ENCODE results near the gene NF2. TPM values are rescaled to one million over a fixed set of nuclear protein-coding genes. Genes with fewer than 3 reads are reported as not detected.

The NF2 gene
- total RNA-seq, 1 donor from 2014 or later: 37.3 TPM

GRCh38 chr22:29706486-29706885, 103.1 kb downstream of the NF2 start:
- no peak for TF ChIP-seq CTCF (IDR thresholded peaks at IDR 0.05)
- no peak for DNase-seq (ENCODE audit: low spot score in 2 of 2)
- Histone ChIP-seq H3K36me3 (no peaks in the 10 kb centered on the region), H3K9me3 (no peaks in the 10 kb centered on the region), H3K27me3 (no peaks in the 10 kb centered on the region), H3K27ac (no peak overlapping the region), H3K4me1 (peaks cover 0 to 7% of the 10 kb centered on the region in 2 donors), H3K4me3 (no peak overlapping the region)
- intact Hi-C loops (cut with DNase I): no loop called here

GRCh38 chr22:29707010-29707409, 103.6 kb downstream of the NF2 start:
- intact Hi-C loops (cut with DNase I): no loop called here
- peaks cover 0 to 7% of the 10 kb centered on the region in 2 donors for H3K4me1 ChIP-seq

GRCh38 chr22:29707471-29707870, 104.0 kb downstream of the NF2 start:
- Histone ChIP-seq H3K27ac (no peak overlapping the region), H3K4me3 (no peak overlapping the region), H3K36me3 (no peaks in the 10 kb centered on the region), H3K4me1 (peaks cover 0 to 7% of the 10 kb centered on the region in 2 donors), H3K9me3 (no peaks in the 10 kb centered on the region), H3K27me3 (no peaks in the 10 kb centered on the region)
- intact Hi-C loops (cut with DNase I): no loop called here
- TF ChIP-seq CTCF (IDR thresholded peaks at IDR 0.05): no peak
- no peak for DNase-seq (ENCODE audit: low spot score in 2 of 2)

More at GRCh38 chr22:29707010-29707409, 103.6 kb downstream of the NF2 start:
- Histone ChIP-seq H3K27me3 (no peaks in the 10 kb centered on the region), H3K27ac (no peak overlapping the region), H3K4me3 (no peak overlapping the region), H3K36me3 (no peaks in the 10 kb centered on the region), H3K9me3 (no peaks in the 10 kb centered on the region)
- DNase-seq (ENCODE audit: low spot score in 2 of 2): no peak
- no peak for TF ChIP-seq CTCF (IDR thresholded peaks at IDR 0.05)

GRCh38 chr22:29710193-29710592, 106.8 kb downstream of the NF2 start:
- intact Hi-C loops (cut with DNase I): no loop called here
- TF ChIP-seq CTCF (IDR thresholded peaks at IDR 0.05): no peak

GRCh38 chr22:29710922-29711593, 107.6 kb downstream of the NF2 start:
- no peak for DNase-seq (ENCODE audit: low spot score in 2 of 2)
- intact Hi-C loops (cut with DNase I): no loop called here
- Histone ChIP-seq H3K4me3 (no peak overlapping the region), H3K9me3 (no peaks in the 10 kb centered on the region), H3K4me1 (no peaks in the 10 kb centered on the region), H3K36me3 (no peaks in the 10 kb centered on the region), H3K27ac (no peak overlapping the region), H3K27me3 (peaks cover 4% of the 10 kb centered on the region)
- TF ChIP-seq CTCF (IDR thresholded peaks at IDR 0.05): no peak

More at GRCh38 chr22:29710193-29710592, 106.8 kb downstream of the NF2 start:
- no peak overlapping the region for H3K27ac ChIP-seq
- no peak for DNase-seq (ENCODE audit: low spot score in 2 of 2)
- H3K36me3 ChIP-seq: no peaks in the 10 kb centered on the region
- H3K27me3 ChIP-seq: peaks cover 4% of the 10 kb centered on the region
- H3K4me1 ChIP-seq: no peaks in the 10 kb centered on the region
- no peak overlapping the region for H3K4me3 ChIP-seq
- H3K9me3 ChIP-seq: no peaks in the 10 kb centered on the region

Data from ascending aorta (tissue), 2 donors.